OCI-LY3 (cell line): ENCODE results near the gene EXD3.
"Not testable (repeated sequence)": the region's sequence is repeated elsewhere in the genome, so short reads cannot be mapped to it uniquely, and the experiment has no call there.

Source experiments
- H2AFZ ChIP-seq: fragments of 200-600, 300-600 bp; shearing (Covaris generic); 2 replicates; pipeline ENCODE4 v1.6.0; 2014; ENCODE audit warnings: antibody characterized with exemption, low read depth, low read length
- H3K27ac ChIP-seq: fragments of 200-600, 300-600 bp; sonication (generic); 2 replicates; pipeline ENCODE4 v1.5.1; 2014; ENCODE audit warnings: mild to moderate bottlenecking, low read length, moderate library complexity, mixed read lengths
- H3K27me3 ChIP-seq: fragments of 200-600, 300-600 bp; sonication (generic); 2 replicates; pipeline ENCODE4 v1.6.1; 2014; ENCODE audit warnings: low read depth, low read length, mixed read lengths
- H3K36me3 ChIP-seq: fragments of 200-600, 300-600 bp; sonication (generic); replicated peaks from 2 replicates; pipeline ENCODE3; 2014; ENCODE audit warnings: low read depth, low read length, mixed read lengths
- H3K4me1 ChIP-seq: fragments of 300-600, 200-600 bp; sonication (generic); 2 replicates; pipeline ENCODE4 v1.6.1; 2014; ENCODE audit warnings: low read length, mixed read lengths
- H3K4me2 ChIP-seq: fragments of 200-600, 300-600 bp; sonication (generic); 2 replicates; pipeline ENCODE4 v1.6.1; 2014; ENCODE audit warnings: low read length, mixed read lengths
- H3K4me3 ChIP-seq: fragments of 300-600, 200-600 bp; sonication (generic); 2 replicates; pipeline ENCODE4 v1.5.1; 2014; ENCODE audit warnings: antibody characterized with exemption, mild to moderate bottlenecking, low read length, moderate library complexity
- H3K79me2 ChIP-seq: fragments of 300-600, 200-600 bp; shearing (Covaris generic); 2 replicates; pipeline ENCODE4 v1.6.1; 2014; ENCODE audit warnings: mild to moderate bottlenecking, low read length, mixed read lengths
- H3K9ac ChIP-seq: fragments of 300-600, 200-600 bp; shearing (Covaris generic); 2 replicates; pipeline ENCODE4 v1.6.0; 2014; ENCODE audit warnings: mild to moderate bottlenecking, low read length, moderate library complexity
- H3K9me3 ChIP-seq: fragments of 200-600, 300-600 bp; shearing (Covaris generic); 2 replicates; pipeline ENCODE4 v1.6.1; 2014; ENCODE audit warnings: low read length, mixed read lengths; ENCODE audit not compliant: insufficient read depth
- H4K20me1 ChIP-seq: fragments of 200-600, 300-600 bp; sonication (generic); 2 replicates; pipeline ENCODE4 v1.6.1; 2016; ENCODE audit warnings: low read length, mixed read lengths; ENCODE audit not compliant: insufficient read depth
- EZH2phosphoT487 ChIP-seq: fragments of 200-600 bp; shearing (Covaris generic); IDR thresholded peaks from 2 replicates; pipeline ENCODE4 v1.6.1; 2018; ENCODE audit warnings: antibody characterized with exemption, mixed run types, low read depth
- TF ChIP-seq, protein P1 (sequence below): fragments of 200-600, 300-600 bp; sonication (generic); IDR thresholded peaks from 2 replicates; pipeline ENCODE4 v1.5.1; 2014; ENCODE audit warnings: antibody characterized with exemption, low read length, low read depth

EXD3 gene

DNA sequence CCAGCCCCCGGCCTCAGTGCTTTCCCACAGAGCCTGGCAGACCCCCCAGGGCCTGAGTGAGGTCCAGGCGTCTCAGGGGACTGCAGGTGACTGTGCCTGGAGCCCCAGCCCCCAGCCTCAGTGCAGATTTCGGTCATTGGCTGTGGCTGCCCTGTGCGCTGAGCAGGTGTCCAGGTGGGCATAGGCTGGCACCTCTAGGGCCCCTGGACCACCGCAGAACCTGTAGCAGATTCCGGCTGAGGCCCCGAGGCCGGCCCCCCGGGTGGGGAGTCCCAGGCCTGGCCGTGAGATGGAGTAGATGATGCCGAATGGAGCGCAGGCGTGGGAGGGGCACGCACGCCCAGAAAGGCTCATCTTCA is 12.1 kb downstream of the EXD3 start:
- no peak overlapping the region for H3K4me2 ChIP-seq
- no peaks in the 10 kb centered on the region for H3K36me3 ChIP-seq
- H3K27ac ChIP-seq, result no peak overlapping the region
- no peak overlapping the region for H2AFZ ChIP-seq
- 0 out of 2 replicates have a peak, but pooled peaks cover 4% of the 10 kb centered on the region for H4K20me1 ChIP-seq
- no peak overlapping the region for H3K9ac ChIP-seq
- H3K9me3 ChIP-seq, result no peaks in the 10 kb centered on the region
- H3K79me2 ChIP-seq, result no peaks in the 10 kb centered on the region
- H3K4me3 ChIP-seq, result no peak overlapping the region
- H3K4me1 ChIP-seq, result peaks cover 8% of the 10 kb centered on the region; the same call in 1 of the 2 replicates
- no peaks in the 10 kb centered on the region; the same call in 1 of the 2 replicates for H3K27me3 ChIP-seq
- TF ChIP-seq, protein P1, sequence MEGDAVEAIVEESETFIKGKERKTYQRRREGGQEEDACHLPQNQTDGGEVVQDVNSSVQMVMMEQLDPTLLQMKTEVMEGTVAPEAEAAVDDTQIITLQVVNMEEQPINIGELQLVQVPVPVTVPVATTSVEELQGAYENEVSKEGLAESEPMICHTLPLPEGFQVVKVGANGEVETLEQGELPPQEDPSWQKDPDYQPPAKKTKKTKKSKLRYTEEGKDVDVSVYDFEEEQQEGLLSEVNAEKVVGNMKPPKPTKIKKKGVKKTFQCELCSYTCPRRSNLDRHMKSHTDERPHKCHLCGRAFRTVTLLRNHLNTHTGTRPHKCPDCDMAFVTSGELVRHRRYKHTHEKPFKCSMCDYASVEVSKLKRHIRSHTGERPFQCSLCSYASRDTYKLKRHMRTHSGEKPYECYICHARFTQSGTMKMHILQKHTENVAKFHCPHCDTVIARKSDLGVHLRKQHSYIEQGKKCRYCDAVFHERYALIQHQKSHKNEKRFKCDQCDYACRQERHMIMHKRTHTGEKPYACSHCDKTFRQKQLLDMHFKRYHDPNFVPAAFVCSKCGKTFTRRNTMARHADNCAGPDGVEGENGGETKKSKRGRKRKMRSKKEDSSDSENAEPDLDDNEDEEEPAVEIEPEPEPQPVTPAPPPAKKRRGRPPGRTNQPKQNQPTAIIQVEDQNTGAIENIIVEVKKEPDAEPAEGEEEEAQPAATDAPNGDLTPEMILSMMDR, result no peak
- TF ChIP-seq EZH2phosphoT487, result no peak

DNA sequence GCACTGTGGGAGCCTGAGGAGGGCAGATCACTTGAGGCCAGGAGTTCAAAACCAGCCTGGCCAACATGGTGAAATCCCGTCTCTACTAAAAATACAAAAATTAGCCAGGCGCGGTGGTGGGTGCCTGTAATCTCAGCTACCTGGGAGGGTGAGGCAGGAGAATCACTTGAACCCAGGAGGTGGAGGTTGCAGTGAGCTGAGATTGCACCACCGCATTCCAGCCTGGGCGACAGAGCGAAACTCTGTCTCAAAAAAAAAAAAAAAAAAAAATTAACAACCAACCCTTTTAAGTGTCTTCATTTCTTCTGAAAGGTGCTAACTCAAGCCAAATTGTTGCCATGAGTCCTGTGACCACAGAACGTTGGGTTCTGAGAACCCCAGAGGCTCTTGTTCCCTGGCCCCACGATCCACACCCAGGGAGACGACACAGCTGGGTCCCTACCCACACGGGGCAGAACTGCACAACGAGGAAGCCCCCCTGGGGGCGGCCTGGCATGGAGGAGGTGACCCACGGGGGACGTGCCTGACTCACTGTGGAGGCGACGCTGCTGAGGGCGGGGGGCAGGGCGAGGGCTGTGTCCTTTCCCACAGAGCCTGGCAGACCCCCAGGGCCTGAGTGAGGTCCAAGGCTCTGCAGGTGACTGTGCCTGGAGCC is 12.6 kb downstream of the EXD3 start:
- not testable (repeated sequence) for H3K4me3 ChIP-seq, H3K36me3 ChIP-seq, H3K9ac ChIP-seq, H4K20me1 ChIP-seq, H3K27me3 ChIP-seq, H3K4me2 ChIP-seq, H3K9me3 ChIP-seq, H2AFZ ChIP-seq, H3K4me1 ChIP-seq, H3K79me2 ChIP-seq, H3K27ac ChIP-seq

DNA sequence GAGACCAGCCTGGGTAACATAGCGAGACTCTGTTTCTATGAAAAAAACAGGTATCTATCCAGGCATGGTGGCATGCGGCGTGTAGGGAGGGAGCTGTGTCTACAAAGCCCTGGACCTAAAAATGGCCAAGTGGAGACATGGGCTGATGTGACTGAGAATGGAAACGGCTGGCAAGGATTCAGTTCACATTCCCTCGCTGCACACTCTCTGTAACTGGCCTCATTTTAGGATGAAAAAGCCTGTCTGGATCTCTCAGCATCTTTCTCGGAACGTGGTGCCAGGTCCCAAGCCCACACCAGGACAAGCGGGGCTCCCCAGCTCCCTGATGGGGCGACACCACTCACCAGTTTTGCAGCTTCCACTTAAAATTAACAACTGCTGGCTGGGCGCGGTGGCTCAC is 13.4 kb downstream of the EXD3 start:
- Histone ChIP-seq H3K27ac (no peak overlapping the region), H3K9me3 (no peaks in the 10 kb centered on the region), H3K4me2 (no peak overlapping the region), H3K4me1 (peaks cover 8% of the 10 kb centered on the region; the same call in 1 of the 2 replicates), H3K4me3 (no peak overlapping the region), H3K79me2 (no peaks in the 10 kb centered on the region), H3K36me3 (no peaks in the 10 kb centered on the region), H3K27me3 (no peaks in the 10 kb centered on the region; the same call in 1 of the 2 replicates), H2AFZ (no peak overlapping the region), H4K20me1 (no peaks in the 10 kb centered on the region), H3K9ac (no peak overlapping the region)
- TF ChIP-seq EZH2phosphoT487, result no peak
- TF ChIP-seq, protein P1, result no peak

DNA sequence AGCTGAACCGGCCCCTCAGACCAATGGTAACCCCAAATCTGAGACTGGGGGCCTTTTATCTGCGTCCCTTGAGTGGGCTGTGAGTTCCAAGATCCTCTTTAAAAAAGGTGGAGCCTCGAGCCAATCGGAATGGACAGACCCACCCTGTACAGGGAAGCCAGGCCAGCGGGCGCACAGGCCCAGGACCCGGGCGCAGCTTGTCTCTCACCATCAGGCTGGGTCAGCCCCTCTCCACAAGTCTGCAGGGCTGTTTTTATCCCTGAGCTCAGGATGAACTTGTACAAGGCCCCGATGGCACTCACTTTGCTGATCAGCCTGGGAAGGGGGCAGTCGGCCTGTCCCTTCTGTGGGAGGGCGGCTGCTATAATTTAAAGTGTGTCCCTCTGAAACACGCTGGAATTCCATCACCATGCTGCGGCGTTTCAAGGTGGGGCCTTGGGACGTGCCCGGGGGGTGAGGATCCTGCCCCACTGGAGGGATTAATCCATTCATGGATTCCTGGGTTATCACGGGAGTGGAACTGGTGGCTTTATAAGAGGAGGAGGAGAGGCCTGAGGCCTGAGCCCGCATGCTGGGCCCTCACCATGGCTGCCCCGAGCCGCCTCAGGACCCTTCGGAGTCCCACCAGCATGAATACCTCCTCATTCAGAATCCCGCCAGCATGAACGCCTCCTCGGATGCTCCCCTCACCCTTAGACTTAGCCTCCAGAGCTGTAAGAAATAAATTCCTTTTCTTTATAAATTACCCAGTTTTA is 14.1 kb downstream of the EXD3 start:
- no peak overlapping the region for H3K9ac ChIP-seq
- H2AFZ ChIP-seq, result no peak overlapping the region
- H3K79me2 ChIP-seq, result no peaks in the 10 kb centered on the region
- H3K4me3 ChIP-seq, result no peak overlapping the region
- H3K27ac ChIP-seq, result no peak overlapping the region
- no peak overlapping the region for H3K4me2 ChIP-seq
- peaks cover 8% of the 10 kb centered on the region; the same call in 1 of the 2 replicates for H3K4me1 ChIP-seq
- H3K9me3 ChIP-seq, result no peaks in the 10 kb centered on the region
- H3K36me3 ChIP-seq, result no peaks in the 10 kb centered on the region
- H4K20me1 ChIP-seq, result no peaks in the 10 kb centered on the region
- H3K27me3 ChIP-seq, result no peaks in the 10 kb centered on the region; the same call in 1 of the 2 replicates
- TF ChIP-seq, protein P1, result no peak
- TF ChIP-seq EZH2phosphoT487, result no peak
